Measurements from ENCODE around the gene RBM24. TPM values are rescaled to one million over a fixed set of nuclear protein-coding genes. Genes with fewer than 3 reads are reported as not detected.

Gene RBM24
- total and polyA plus RNA-seq, 4 donors: 0.21 to 0.42 (median 0.28) TPM

DNA sequence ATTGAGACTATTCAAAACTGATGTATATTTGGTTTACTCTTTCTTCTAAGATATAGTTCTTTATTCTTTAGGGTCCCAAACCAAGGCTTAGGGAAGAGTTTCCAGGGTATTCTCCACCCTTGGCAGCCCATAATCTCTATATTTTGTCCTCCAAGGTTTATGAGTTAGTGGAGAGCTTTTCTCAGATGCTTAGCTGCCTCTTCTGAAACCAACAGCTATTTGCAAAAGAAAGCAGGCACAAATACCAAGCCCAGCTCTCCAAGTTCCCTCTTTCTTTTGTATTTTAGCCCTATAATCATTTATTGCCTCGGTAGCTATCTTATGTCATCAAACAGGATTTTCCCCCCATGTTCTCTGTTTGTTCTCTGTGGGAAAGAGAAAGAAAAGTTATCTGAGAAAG, 39.1 kb upstream of the RBM24 start:
- Histone ChIP-seq H3K27ac (ENCODE audit: low read depth in 1 of 2, low read length in 2 of 2) (no peak overlapping the region), H3K36me3 (ENCODE audit: control insufficient read depth in 4 of 4, insufficient read depth in 3 of 4, low read depth in 1 of 4, low read length in 3 of 4) (no peaks in the 10 kb centered on the region), H3K4me1 (ENCODE audit: control insufficient read depth in 4 of 4, insufficient read depth in 4 of 4, low read length in 3 of 4) (no peaks in the 10 kb centered on the region), H3K9me3 (ENCODE audit: control insufficient read depth in 4 of 4, low read length in 3 of 4) (peaks cover 0 to 3% (median 1%) of the 10 kb centered on the region in 4 donors), H3K4me3 (ENCODE audit: low read depth in 1 of 3, low read length in 3 of 3) (no peak overlapping the region), H3K9ac (ENCODE audit: low read depth in 1 of 2, low read length in 2 of 2) (no peak overlapping the region), H3K27me3 (ENCODE audit: control insufficient read depth in 4 of 4, insufficient read depth in 4 of 4, low read length in 3 of 4) (no peaks in the 10 kb centered on the region)
- WGBS: 40% methylated on average over 1 of the region's 1 CpG
- TF ChIP-seq RAD21 (IDR thresholded peaks at IDR 0.05) (no peak), NR2F2 (IDR thresholded peaks at IDR 0.05) (no peak), EGR1 (IDR thresholded peaks at IDR 0.05; ENCODE audit: low read depth in 2 of 2) (no peak), RXRA (IDR thresholded peaks at IDR 0.05) (no peak)
- TF ChIP-seq, protein P1, sequence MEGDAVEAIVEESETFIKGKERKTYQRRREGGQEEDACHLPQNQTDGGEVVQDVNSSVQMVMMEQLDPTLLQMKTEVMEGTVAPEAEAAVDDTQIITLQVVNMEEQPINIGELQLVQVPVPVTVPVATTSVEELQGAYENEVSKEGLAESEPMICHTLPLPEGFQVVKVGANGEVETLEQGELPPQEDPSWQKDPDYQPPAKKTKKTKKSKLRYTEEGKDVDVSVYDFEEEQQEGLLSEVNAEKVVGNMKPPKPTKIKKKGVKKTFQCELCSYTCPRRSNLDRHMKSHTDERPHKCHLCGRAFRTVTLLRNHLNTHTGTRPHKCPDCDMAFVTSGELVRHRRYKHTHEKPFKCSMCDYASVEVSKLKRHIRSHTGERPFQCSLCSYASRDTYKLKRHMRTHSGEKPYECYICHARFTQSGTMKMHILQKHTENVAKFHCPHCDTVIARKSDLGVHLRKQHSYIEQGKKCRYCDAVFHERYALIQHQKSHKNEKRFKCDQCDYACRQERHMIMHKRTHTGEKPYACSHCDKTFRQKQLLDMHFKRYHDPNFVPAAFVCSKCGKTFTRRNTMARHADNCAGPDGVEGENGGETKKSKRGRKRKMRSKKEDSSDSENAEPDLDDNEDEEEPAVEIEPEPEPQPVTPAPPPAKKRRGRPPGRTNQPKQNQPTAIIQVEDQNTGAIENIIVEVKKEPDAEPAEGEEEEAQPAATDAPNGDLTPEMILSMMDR (IDR thresholded peaks at IDR 0.05; ENCODE audit: low read depth, low read length, missing input control): no peak
- TF ChIP-seq, protein P2, sequence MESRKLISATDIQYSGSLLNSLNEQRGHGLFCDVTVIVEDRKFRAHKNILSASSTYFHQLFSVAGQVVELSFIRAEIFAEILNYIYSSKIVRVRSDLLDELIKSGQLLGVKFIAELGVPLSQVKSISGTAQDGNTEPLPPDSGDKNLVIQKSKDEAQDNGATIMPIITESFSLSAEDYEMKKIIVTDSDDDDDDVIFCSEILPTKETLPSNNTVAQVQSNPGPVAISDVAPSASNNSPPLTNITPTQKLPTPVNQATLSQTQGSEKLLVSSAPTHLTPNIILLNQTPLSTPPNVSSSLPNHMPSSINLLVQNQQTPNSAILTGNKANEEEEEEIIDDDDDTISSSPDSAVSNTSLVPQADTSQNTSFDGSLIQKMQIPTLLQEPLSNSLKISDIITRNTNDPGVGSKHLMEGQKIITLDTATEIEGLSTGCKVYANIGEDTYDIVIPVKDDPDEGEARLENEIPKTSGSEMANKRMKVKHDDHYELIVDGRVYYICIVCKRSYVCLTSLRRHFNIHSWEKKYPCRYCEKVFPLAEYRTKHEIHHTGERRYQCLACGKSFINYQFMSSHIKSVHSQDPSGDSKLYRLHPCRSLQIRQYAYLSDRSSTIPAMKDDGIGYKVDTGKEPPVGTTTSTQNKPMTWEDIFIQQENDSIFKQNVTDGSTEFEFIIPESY (IDR thresholded peaks at IDR 0.05): no peak
- no peak for DNase-seq (ENCODE audit: low spot score)

DNA sequence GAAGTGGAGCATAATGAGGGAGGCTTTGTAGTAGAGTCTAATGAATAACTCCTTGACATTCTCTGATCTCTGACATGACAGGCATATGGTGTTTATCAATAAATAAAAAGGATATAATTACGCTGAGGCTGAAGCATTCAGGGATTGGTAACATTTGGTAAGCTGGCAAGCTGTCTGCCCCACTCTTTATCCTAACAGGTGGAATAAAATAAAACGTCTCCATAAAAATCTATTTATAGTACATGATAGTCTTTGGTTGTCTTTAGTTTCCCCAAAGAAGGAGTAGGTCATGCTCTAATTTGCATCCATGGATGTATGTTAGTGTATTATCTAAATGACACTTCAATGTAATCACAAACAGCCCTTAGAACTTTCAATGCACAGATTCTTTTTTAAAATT, 30.9 kb upstream of the RBM24 start:
- no peak overlapping the region for H3K27ac ChIP-seq (ENCODE audit: low read depth in 1 of 2, low read length in 2 of 2)
- no peak for DNase-seq (ENCODE audit: low spot score)
- H3K4me1 ChIP-seq (ENCODE audit: control insufficient read depth in 4 of 4, insufficient read depth in 4 of 4, low read length in 3 of 4): no peaks in the 10 kb centered on the region
- H3K9ac ChIP-seq (ENCODE audit: low read depth in 1 of 2, low read length in 2 of 2): no peak overlapping the region
- no peaks in the 10 kb centered on the region for H3K9me3 ChIP-seq (ENCODE audit: control insufficient read depth in 4 of 4, low read length in 3 of 4)
- WGBS: 81% methylated on average over 2 of the region's 2 CpGs
- H3K4me3 ChIP-seq (ENCODE audit: low read depth in 1 of 3, low read length in 3 of 3): no peak overlapping the region
- TF ChIP-seq HNF4A (conservative IDR thresholded peaks at IDR 0.05) (no peak), YY1 (IDR thresholded peaks at IDR 0.05) (no peak), SP1 (IDR thresholded peaks at IDR 0.05) (no peak), JUND (IDR thresholded peaks at IDR 0.05) (no peak), EGR1 (IDR thresholded peaks at IDR 0.05; ENCODE audit: low read depth in 2 of 2) (no peak), HNF4G (IDR thresholded peaks at IDR 0.05) (no peak), GABPA (IDR thresholded peaks at IDR 0.05 in 1 of 2, conservative IDR thresholded peaks at IDR 0.05 in 1 of 2) (no peak), RAD21 (IDR thresholded peaks at IDR 0.05) (no peak)
- TF ChIP-seq, protein P3, sequence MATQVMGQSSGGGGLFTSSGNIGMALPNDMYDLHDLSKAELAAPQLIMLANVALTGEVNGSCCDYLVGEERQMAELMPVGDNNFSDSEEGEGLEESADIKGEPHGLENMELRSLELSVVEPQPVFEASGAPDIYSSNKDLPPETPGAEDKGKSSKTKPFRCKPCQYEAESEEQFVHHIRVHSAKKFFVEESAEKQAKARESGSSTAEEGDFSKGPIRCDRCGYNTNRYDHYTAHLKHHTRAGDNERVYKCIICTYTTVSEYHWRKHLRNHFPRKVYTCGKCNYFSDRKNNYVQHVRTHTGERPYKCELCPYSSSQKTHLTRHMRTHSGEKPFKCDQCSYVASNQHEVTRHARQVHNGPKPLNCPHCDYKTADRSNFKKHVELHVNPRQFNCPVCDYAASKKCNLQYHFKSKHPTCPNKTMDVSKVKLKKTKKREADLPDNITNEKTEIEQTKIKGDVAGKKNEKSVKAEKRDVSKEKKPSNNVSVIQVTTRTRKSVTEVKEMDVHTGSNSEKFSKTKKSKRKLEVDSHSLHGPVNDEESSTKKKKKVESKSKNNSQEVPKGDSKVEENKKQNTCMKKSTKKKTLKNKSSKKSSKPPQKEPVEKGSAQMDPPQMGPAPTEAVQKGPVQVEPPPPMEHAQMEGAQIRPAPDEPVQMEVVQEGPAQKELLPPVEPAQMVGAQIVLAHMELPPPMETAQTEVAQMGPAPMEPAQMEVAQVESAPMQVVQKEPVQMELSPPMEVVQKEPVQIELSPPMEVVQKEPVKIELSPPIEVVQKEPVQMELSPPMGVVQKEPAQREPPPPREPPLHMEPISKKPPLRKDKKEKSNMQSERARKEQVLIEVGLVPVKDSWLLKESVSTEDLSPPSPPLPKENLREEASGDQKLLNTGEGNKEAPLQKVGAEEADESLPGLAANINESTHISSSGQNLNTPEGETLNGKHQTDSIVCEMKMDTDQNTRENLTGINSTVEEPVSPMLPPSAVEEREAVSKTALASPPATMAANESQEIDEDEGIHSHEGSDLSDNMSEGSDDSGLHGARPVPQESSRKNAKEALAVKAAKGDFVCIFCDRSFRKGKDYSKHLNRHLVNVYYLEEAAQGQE (IDR thresholded peaks at IDR 0.05): no peak
- TF ChIP-seq, protein P4, sequence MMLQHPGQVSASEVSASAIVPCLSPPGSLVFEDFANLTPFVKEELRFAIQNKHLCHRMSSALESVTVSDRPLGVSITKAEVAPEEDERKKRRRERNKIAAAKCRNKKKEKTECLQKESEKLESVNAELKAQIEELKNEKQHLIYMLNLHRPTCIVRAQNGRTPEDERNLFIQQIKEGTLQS (IDR thresholded peaks at IDR 0.05): no peak
- TF ChIP-seq, protein P2 (IDR thresholded peaks at IDR 0.05): no peak
- H3K36me3 ChIP-seq (ENCODE audit: control insufficient read depth in 4 of 4, insufficient read depth in 3 of 4, low read depth in 1 of 4, low read length in 3 of 4): no peaks in the 10 kb centered on the region
- H3K27me3 ChIP-seq (ENCODE audit: control insufficient read depth in 4 of 4, insufficient read depth in 4 of 4, low read length in 3 of 4): no peaks in the 10 kb centered on the region
